ENCODE measurements around the gene DNAJC7. TPM values are rescaled to one million over a fixed set of nuclear protein-coding genes. Genes with fewer than 3 reads are reported as not detected.

The DNAJC7 gene
- total RNA-seq, 4 donors from 2014 or later: 62.6 to 84.0 (median 65.6) TPM

GRCh38 chr17:41944943-41945342 is 72.3 kb downstream of the DNAJC7 start:
- TF ChIP-seq POLR2A (IDR thresholded peaks at IDR 0.05) (no peak), CTCF (IDR thresholded peaks at IDR 0.05) (no peak)
- 28 to 48% methylated on average over 3 of the region's 3 CpGs for WGBS, 2 donors
- intact Hi-C loops (cut with DNase I): no loop called here
- DNase-seq: peak; percentile 62 to 73
- H3K27ac ChIP-seq: peak overlapping the region; percentile 46 to 86 (median 76)
- no peaks in the 10 kb centered on the region for H3K27me3 ChIP-seq
- H3K36me3 ChIP-seq: no peaks in the 10 kb centered on the region
- H3K9me3 ChIP-seq: no peaks in the 10 kb centered on the region
- peaks cover 19 to 24% of the 10 kb centered on the region in 2 donors for H3K4me1 ChIP-seq
- no peak overlapping the region for H3K4me3 ChIP-seq (replicated peaks in 1 of 3)

GRCh38 chr17:41943492-41943891 is 73.7 kb downstream of the DNAJC7 start:
- Histone ChIP-seq H3K27ac (peak overlapping the region; percentile 46 to 86 (median 76)), H3K27me3 (no peaks in the 10 kb centered on the region), H3K36me3 (no peaks in the 10 kb centered on the region), H3K4me3 (replicated peaks in 1 of 3) (no peak overlapping the region), H3K4me1 (peaks cover 19 to 24% of the 10 kb centered on the region in 2 donors), H3K9me3 (no peaks in the 10 kb centered on the region)
- TF ChIP-seq POLR2A (IDR thresholded peaks at IDR 0.05): no peak
- no peak for TF ChIP-seq CTCF (IDR thresholded peaks at IDR 0.05)
- intact Hi-C loops (cut with DNase I): no loop called here
- no peak for DNase-seq
- 93 to 95% methylated on average over 3 of the region's 3 CpGs for WGBS, 2 donors

- Histone ChIP-seq H3K4me1 (peaks cover 19 to 24% of the 10 kb centered on the region in 2 donors), H3K36me3 (no peaks in the 10 kb centered on the region), H3K4me3 (replicated peaks in 1 of 3) (no peak overlapping the region), H3K27ac (peak overlapping the region; percentile 46 to 76 (median 54)), H3K27me3 (no peaks in the 10 kb centered on the region), H3K9me3 (no peaks in the 10 kb centered on the region)
- intact Hi-C loops (cut with DNase I): no loop called here
- TF ChIP-seq CTCF (IDR thresholded peaks at IDR 0.05) (no peak), POLR2A (IDR thresholded peaks at IDR 0.05) (no peak)
- DNase-seq: peak; percentile 17 to 44
- WGBS, 2 donors: 70 to 81% methylated on average over 8 of the region's 8 CpGs
Measured at GRCh38 chr17:41942626-41943373, 74.4 kb downstream of the DNAJC7 start.

GRCh38 chr17:41941168-41941567 is 76.1 kb downstream of the DNAJC7 start:
- H3K4me3 ChIP-seq (replicated peaks in 1 of 3): no peak overlapping the region
- no peak overlapping the region for H3K27ac ChIP-seq
- 98 to 99% methylated on average over 5 of the region's 5 CpGs for WGBS, 2 donors
- no peaks in the 10 kb centered on the region for H3K9me3 ChIP-seq
- no peak for TF ChIP-seq POLR2A (IDR thresholded peaks at IDR 0.05)
- no peak for TF ChIP-seq CTCF (IDR thresholded peaks at IDR 0.05)
- no peaks in the 10 kb centered on the region for H3K27me3 ChIP-seq
- H3K36me3 ChIP-seq: no peaks in the 10 kb centered on the region
- H3K4me1 ChIP-seq: peaks cover 19 to 24% of the 10 kb centered on the region in 2 donors
- DNase-seq: no peak
- intact Hi-C loops (cut with DNase I): no loop called here

GRCh38 chr17:41939693-41940090 is 77.5 kb downstream of the DNAJC7 start:
- WGBS, 2 donors: 84 to 91% methylated on average over 4 to 6 of the region's 6 CpGs
- intact Hi-C loops (cut with DNase I): no loop called here
- no peak for TF ChIP-seq POLR2A (IDR thresholded peaks at IDR 0.05)
- no peak for TF ChIP-seq CTCF (IDR thresholded peaks at IDR 0.05)
- no peak for DNase-seq
- peaks cover 0 to 5% of the 10 kb centered on the region in 2 donors for H3K36me3 ChIP-seq
- H3K9me3 ChIP-seq: no peaks in the 10 kb centered on the region
- peaks cover 18 to 22% of the 10 kb centered on the region in 2 donors for H3K4me1 ChIP-seq
- no peaks in the 10 kb centered on the region for H3K27me3 ChIP-seq
- no peak overlapping the region for H3K27ac ChIP-seq
- H3K4me3 ChIP-seq (replicated peaks in 1 of 3): no peak overlapping the region
